Stomach (tissue), 4 donors: ENCODE measurements around the gene RBM23.

Source experiments
- CTCF ChIP-seq, 7 experiments: fragments of 450-650 bp in 4 of 7; fragments of 200-600 bp in 3 of 7; sonication (generic) in 3 of 7; IDR thresholded peaks; one replicate each; pipeline ENCODE4 v1.5.1; 2016 to 2019; ENCODE audit warnings: antibody characterized with exemption in 7 of 7, control low read depth in 2 of 7, mild to moderate bottlenecking in 1 of 7
- POLR2A ChIP-seq, 4 donors: fragments of 450-650 bp; IDR thresholded peaks; one replicate each; pipeline ENCODE4 v1.6.1; 2016; ENCODE audit warnings: antibody characterized with exemption in 4 of 4, control low read depth in 2 of 4, mild to moderate bottlenecking in 1 of 4, moderate library complexity in 1 of 4
- POLR2AphosphoS5 ChIP-seq, 3 donors: sonication (generic); formaldehyde crosslinking; IDR thresholded peaks; one replicate each; pipeline ENCODE4 v1.6.1; 2016; ENCODE audit warnings: antibody characterized with exemption in 3 of 3

DNA sequence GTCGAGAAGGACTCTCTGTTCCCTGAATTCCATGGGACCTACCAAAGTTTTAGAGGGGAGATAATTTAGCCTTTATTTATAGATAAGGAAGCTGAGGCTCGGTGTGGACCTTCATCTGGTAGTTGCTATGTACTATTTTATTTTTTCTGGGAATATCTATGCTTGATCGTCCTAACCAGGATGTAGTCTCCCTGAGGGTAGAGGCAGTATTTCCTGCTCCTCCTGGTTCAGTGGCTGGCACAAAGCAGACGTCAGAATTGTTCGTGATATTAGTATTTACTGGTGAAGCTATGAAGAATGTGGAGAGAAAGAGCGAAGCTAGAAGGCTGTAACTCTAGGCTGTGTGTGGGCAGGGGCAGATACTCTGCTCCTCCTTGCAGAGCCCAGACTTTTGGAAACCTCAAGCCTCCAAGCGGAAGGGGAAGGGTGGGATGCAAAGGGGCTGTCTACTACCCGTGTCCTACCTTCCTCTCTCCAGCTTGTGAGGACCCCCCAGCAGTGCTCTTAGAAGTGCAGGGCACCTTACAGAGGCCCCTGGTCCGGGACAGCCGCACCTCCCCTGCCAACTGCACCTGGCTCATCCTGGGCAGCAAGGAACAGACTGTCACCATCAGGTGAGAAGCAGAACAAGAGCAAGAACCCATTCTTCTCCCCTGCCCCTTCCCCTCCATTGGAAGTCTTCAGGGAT is 46.0 kb downstream of the RBM23 start:
- TF ChIP-seq CTCF (IDR thresholded peaks at IDR 0.05) (peak in 1 of 7 experiments; percentile 10), POLR2AphosphoS5 (IDR thresholded peaks at IDR 0.05) (no peak), POLR2A (IDR thresholded peaks at IDR 0.05) (no peak)
